Measurements from ENCODE around the gene NDST4. TPM values are rescaled to one million over a fixed set of nuclear protein-coding genes. Genes with fewer than 3 reads are reported as not detected.
A peak's percentile ranks its signal among the peaks of the same experiment; 100 is the strongest.

Gene NDST4
- total RNA-seq, 1 experiment from 2014 or later = not detected

DNA sequence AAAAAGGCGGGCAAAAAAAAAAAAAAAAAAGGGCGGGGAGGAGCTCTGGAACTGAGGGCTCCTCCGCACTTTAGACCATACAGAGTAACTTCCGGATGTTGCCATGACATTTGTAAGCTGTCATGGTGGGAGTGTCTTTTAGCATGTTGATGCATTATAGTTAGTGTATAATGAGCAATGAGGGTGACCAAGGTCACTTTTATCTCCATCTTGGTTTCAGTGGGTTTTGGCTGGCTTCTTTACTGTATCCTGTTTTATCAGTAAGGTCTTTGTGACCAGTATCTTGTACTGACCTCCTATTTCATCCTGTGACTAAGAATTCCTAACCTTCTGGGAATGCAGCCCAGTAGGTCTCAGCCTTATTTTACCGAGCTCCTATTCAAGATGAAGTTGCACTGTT lies 321.4 kb downstream of the NDST4 start:
- DNase-seq (ENCODE audit: low read depth) = no peak

DNA sequence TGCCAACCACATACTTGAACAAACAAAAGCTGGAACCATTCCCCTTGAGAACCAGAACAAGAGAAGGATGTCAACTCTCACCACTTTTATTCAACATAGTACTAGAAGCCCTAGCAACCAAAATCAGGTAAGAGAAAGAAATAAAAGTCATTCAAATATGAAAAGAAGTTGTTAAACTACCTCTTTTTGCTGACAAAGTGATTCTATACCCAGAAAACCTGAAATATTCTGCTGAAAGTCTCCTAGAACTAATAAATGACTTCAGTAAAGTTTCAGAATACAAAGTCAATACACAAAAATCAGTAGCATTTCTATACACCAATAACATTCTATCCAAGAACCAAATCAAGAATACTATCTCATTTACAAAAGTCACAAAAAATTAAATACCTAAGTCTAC lies 327.9 kb downstream of the NDST4 start:
- DNase-seq (ENCODE audit: low read depth) = no peak

DNA sequence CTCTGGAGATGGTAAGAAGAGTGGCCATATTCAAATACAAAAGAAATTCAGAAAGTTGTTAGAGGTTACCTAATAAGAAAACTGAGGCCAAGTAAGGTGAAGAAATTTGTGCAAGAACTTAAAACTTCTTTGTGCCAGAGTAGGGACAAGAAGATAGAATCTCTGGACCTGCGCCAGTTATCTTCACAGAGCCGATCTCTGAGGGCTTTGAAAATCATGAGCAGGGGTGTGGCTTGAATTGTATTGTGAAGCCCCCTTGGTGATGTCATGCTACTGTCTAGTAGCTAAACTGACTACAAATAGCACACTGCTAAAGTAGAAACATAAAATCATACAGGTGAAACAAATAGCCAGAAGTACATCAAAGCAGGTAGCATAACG lies 330.2 kb downstream of the NDST4 start:
- no peak for DNase-seq (ENCODE audit: low read depth)

DNA sequence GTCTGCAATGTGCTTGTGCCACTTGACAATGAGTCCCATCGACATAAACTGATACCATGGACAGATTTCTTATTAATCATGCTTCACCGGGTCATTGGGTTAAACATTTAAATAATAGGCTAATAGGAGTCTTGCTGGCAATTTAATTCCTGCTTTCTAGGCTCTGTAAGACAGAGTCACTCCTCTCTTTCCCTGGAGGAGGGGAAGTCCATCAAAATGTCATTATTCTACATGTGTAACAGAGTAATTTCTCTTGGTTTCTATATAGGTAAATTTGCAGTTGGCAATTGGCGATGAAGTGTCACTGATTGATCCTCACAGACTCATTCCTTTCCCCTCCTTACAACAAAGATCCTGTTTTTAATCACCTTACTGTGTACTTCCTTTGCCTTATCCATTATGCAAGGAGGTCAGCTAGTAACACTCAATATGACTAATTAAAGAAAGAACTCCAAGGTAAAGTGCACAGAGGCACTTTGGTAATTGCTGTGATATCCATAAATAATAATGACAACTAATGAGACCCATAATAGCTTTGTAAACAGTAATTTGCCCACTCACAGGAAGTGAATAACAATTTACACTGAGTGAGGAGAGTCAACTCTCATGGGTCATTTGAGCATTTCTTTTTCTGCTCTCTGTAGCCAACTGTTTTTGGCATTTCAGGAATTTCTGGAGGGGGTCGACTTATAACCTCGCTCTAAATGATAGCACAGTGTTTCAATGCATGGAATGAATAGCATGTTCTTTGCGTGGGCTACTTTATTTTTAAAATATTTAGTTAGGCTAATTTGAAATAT lies 330.8 kb downstream of the NDST4 start:
- no peak for DNase-seq (ENCODE audit: low read depth)

DNA sequence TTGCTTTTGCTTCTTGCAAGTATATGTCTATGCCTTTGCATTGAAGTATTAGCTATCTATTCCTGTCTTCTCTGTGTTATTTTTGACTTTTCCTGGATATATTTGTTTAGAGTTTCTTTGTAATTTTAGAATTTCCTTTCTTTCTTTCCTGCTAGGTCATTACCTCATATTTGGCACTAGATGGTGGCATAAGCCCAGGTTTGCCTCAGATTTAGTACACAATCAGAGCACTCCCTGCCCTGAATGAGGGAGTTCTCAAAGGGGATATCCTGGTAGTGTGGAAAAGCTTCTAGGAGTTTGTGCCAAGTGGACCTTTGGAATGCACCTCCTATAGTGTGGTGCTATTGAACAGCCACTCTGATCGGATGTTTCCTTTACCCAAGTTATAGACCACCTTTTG lies 333.2 kb downstream of the NDST4 start:
- DNase-seq (ENCODE audit: low read depth) = peak; percentile 9

Measured in LHCN-M2 (cell line).